Mucosa of descending colon (tissue), 3 donors: ENCODE results near the gene TDRD9. TPM values are rescaled to one million over a fixed set of nuclear protein-coding genes. Genes with fewer than 3 reads are reported as not detected.

Experiments
- ATAC-seq: fragments of 200-7000 bp; cut with Tn5 transposase; one replicate; pipeline ENCODE4 v1.9.1; 2020; ENCODE audit warnings: mild to moderate bottlenecking, moderate library complexity
- DNase-seq, 3 donors: peaks; one replicate each; pipeline ENCODE4 v3.0.0-alpha.2; 2020
- H3K36me3 ChIP-seq: fragments of 200-600 bp; one replicate; pipeline ENCODE4 v1.8.0; 2021; ENCODE audit warnings: low read depth, mild to moderate bottlenecking
- H3K4me1 ChIP-seq: fragments of 200-600 bp; one replicate; pipeline ENCODE4 v1.8.0; 2021; ENCODE audit warnings: low read depth, mild to moderate bottlenecking
- H3K4me3 ChIP-seq: fragments of 200-600 bp; one replicate; pipeline ENCODE4 v1.8.0; 2021; ENCODE audit warnings: mild to moderate bottlenecking
- H3K9me3 ChIP-seq: fragments of 200-600 bp; one replicate; pipeline ENCODE4 v1.8.0; 2021; ENCODE audit warnings: mild to moderate bottlenecking
- intact Hi-C, 2 donors: fragments of 100-400 bp; cut with DNase I in 1 of 2; cut with micrococcal nuclease in 1 of 2; formaldehyde crosslinking; loops; one replicate each; pipeline versions ENCODE4 v1.11.0 to v1.11.1; 2022; cut with DNase I, micrococcal nuclease
- total RNA-seq, 3 donors: library from RNA; stranded (reverse); fragmentation: NEBNext Ultra II Directional in 2 of 3; extraction: Animal tissue kit (Norgen Biotek cat#: 25700) in 2 of 3; gene quantifications; one replicate each; pipeline versions ENCODE4 v1.2.1 to v1.2.4, GENCODE V29; 2021 to 2023
- TF ChIP-seq, protein P1 (sequence below): fragments of 200-600 bp; IDR thresholded peaks from one replicate; pipeline ENCODE4 v1.8.0; 2022; ENCODE audit warnings: antibody characterized with exemption, mild to moderate bottlenecking
- donor health status: DM: no; HTN: no; CAD: no; lungs with moderate emphysema.
- donor health status: DM: no; HTN: no; CAD: no.
- donor health status: DM: no; HTN: yes; CAD: no.

Gene TDRD9
- total RNA-seq, 3 donors from 2014 or later, result 0.39 to 0.98 (median 0.63) TPM

DNA sequence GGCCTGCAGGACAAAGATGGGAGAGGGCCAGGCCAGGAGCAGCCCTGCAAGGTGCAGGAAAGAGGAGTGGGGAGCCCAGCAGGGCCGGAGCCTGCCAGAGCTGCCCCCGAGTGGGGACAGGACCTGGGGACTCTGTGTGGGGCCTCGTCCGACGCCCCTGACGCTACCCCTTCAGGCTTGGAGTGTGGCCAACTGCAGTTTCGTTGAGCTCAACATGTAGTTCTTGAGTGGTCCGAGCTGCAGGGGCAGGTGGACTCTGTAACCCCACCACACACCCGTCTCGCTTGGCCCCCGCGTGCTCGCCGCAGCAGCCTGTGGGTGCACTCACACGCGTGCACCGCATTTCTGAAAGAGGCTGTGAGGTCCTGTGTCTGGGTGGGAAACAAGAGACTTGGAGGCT lies 159.2 kb downstream of the TDRD9 start:
- ATAC-seq, result no peak
- Histone ChIP-seq H3K9me3 (no peaks in the 10 kb centered on the region), H3K4me1 (peaks cover 56% of the 10 kb centered on the region), H3K4me3 (no peak overlapping the region), H3K36me3 (no peaks in the 10 kb centered on the region)
- intact Hi-C loops, result no loop called here
- TF ChIP-seq, protein P1, sequence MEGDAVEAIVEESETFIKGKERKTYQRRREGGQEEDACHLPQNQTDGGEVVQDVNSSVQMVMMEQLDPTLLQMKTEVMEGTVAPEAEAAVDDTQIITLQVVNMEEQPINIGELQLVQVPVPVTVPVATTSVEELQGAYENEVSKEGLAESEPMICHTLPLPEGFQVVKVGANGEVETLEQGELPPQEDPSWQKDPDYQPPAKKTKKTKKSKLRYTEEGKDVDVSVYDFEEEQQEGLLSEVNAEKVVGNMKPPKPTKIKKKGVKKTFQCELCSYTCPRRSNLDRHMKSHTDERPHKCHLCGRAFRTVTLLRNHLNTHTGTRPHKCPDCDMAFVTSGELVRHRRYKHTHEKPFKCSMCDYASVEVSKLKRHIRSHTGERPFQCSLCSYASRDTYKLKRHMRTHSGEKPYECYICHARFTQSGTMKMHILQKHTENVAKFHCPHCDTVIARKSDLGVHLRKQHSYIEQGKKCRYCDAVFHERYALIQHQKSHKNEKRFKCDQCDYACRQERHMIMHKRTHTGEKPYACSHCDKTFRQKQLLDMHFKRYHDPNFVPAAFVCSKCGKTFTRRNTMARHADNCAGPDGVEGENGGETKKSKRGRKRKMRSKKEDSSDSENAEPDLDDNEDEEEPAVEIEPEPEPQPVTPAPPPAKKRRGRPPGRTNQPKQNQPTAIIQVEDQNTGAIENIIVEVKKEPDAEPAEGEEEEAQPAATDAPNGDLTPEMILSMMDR, result no peak
- peak; percentile 38 to 52 (median 51) for DNase-seq

DNA sequence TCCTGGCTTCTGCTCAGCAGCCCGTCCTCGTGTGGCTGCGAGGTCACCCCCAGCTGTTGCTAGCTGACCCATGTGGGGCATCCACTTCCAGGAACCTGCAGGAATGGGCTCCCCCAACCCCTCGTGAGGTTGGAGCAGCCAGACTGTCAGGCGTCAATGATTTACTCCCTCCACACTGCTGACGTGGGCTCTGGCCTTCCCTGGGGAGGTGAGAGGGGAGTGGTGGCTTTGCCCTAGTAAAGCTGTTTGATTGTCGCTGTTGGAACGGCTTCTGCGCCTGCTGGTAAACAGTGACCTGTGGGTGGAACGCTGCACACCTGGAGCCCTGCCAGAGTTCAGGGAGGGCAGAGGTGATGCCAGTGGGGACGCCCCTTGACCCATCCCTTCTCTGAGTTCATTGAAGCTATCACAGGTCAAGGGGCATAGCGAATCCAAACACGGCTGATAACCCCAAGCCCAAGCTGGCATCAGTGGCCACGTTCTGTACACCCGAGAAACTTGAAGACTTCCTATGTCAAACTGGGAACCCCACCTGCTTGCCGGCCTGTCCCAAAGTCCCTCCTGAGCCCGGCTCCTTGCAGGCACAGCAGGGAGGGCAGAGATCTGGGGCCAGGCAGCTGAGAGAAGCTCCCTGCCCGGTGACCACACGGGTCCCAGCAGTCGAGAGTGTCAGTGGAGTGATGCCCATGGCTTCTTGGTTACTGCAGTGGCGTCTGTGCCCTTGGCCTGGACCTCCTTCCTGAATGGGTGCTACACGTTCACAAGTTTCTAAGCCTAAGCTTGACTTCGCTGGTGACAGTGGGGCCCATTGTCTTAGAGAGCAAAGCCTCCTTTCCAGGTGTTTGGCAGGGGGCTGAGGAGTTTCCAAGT lies 160.0 kb downstream of the TDRD9 start:
- TF ChIP-seq, protein P1, result no peak
- ATAC-seq, result peak; percentile 84
- Histone ChIP-seq H3K36me3 (no peaks in the 10 kb centered on the region), H3K9me3 (no peaks in the 10 kb centered on the region), H3K4me3 (peak overlapping the region; percentile 17), H3K4me1 (peaks cover 52% of the 10 kb centered on the region)
- intact Hi-C loops, result no loop called here
- peak; percentile 90 to 91 (median 90) for DNase-seq

DNA sequence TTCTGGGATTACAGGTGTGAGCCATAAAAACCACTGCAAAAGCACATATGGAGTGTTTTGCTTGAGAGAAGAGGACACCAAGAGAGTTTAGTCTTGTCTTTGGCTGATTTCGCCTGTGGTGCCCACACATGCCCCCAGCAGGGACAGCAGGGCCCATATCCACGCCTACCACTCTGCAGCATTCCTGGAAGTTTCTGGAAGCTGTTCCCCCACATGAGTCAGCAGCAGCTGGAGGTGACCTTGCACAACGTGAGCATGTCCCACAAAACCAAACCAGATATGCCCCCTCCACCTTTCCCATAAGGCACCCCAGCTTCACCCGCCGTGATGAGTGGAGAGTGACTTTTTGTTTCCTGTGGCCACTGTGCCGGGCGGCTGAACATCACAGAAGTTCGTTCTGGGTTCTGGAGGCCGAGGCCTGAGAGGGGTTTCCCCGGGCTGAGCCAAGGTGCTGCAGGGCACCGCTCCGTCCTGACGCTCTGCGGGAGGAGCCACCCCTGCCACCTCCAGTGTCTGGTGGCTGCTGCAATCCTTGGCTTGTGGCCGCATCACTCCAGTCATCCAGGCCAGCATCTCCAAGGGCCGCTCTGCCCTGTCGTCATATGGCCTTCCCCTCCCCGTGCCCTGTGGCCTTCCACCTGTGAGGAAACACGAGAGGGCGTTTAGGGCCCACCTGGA lies 162.0 kb downstream of the TDRD9 start:
- TF ChIP-seq, protein P1, result no peak
- H3K4me3 ChIP-seq, result no peak overlapping the region
- DNase-seq, result peak; percentile 2 to 49 (median 24)
- no peaks in the 10 kb centered on the region for H3K36me3 ChIP-seq
- intact Hi-C loops, result no loop called here
- no peaks in the 10 kb centered on the region for H3K9me3 ChIP-seq
- no peak for ATAC-seq
- peaks cover 42% of the 10 kb centered on the region for H3K4me1 ChIP-seq

DNA sequence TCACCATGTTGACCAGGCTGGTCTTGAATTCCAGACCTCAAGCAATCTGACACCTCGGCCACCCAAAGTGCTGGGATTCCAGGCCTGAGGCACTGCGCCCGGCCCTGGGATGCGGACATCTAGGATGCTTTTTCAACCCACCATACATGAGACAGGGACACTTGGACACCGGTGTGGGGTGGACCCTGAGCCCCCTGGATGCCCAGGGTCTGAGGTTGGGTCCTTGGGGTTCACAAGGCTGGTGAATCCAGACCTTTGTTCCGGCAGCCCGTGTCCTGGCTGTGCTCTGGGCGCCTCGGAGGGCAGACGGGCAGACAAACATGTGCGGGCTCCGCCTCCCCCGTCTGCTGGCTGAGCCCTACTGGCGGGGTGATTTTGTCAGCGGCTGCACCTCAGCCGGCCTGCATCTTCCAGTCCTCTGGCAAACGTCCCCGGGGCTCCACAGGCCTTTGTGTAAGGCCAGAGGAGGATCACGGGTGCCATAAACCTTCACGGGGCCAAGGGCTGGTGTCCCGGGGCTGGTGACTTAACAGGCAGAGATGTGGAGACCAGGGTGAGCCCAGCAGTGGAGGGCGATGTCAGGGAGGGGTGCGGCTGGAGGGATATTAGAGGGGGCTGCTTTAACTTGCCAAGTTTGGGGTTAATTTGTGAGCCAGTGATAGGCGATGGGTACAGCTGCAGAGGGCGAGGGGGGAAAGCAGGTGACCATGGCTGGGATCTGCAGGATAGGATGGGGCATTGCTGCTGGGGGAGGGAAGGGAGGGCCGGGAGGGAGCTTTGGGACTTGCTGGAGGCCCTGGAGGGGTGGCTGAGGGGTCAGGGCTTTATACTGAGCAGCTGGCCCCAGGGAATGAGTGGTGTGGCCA lies 163.0 kb downstream of the TDRD9 start:
- ATAC-seq (no peak), DNase-seq (peak; percentile 21 to 49 (median 38))
- H3K9me3 ChIP-seq, result no peaks in the 10 kb centered on the region
- TF ChIP-seq, protein P1, result no peak
- H3K4me3 ChIP-seq, result no peak overlapping the region
- intact Hi-C loops, result no loop called here
- H3K4me1 ChIP-seq, result peaks cover 34% of the 10 kb centered on the region
- no peaks in the 10 kb centered on the region for H3K36me3 ChIP-seq

DNA sequence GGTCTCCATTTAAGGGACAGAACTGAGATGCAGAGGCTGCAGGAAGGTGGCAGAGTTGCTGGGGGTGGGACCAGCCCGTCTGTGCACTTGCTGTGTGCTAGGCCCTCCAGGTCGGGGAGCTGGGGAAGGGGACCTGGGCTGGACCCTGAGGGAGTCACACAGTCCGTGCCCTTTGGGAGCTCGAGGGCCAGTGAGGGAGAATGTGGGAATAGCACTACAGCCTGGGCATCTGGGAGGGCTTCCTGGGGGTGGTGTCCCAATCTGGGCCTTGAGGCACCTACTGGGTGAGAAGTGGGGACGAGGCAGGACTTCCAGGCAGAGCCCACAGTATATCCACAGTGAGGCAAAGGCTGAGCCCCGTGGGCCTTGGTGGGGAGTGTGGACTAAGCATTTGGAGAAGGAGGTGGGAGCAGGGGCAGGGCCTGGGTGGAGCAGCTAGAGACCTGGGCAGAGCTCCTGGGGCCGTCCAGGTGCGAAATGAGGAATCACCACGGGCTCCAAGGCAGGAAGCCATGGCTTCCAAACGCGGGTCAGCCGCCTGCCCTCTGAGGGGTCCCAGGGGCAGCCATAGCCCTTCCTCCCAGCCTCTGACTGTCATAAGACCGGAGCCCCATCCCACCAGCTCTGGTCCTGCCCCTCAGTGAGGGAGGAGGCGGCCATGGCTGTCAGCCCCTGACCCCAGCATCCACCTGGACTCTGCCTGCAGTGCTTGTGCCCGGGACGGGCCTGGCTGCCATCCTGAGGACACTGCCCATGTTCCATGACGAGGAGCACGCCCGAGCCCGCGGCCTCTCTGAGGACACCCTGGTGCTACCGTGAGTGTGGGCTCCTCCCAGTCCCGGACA lies 163.9 kb downstream of the TDRD9 start:
- Histone ChIP-seq H3K36me3 (no peaks in the 10 kb centered on the region), H3K9me3 (no peaks in the 10 kb centered on the region), H3K4me3 (no peak overlapping the region), H3K4me1 (peaks cover 26% of the 10 kb centered on the region)
- DNase-seq, result peak; percentile 2 to 50 (median 34)
- intact Hi-C loops, result no loop called here
- TF ChIP-seq, protein P1, result no peak
- no peak for ATAC-seq
